ENCODE measurements around the gene COPA.
"Not testable (repeated sequence)": the region's sequence is repeated elsewhere in the genome, so short reads cannot be mapped to it uniquely, and the experiment has no call there.

Gene COPA

DNA sequence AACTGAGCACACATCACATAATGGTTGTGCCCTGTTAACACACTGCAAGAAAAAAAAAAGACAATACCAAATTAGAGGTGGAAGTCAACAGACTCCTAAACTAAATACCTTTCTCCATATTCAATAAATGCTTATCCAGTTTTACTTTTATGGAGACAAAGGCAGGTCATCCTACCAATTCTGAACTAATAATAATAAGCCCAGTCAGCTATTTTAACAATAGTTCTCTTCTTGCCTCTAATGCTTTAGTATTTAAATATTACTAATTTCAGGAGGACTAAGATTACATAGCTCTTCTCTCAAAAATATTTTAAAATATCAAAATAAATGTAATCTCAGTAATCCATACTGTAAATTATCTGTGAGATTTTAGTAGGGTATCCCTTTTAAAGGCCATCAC lies 10.5 kb downstream of the COPA start:
- in situ Hi-C loops (cut with MboI; ENCODE audit: low sequenced_read_pairs) = no loop called here

DNA sequence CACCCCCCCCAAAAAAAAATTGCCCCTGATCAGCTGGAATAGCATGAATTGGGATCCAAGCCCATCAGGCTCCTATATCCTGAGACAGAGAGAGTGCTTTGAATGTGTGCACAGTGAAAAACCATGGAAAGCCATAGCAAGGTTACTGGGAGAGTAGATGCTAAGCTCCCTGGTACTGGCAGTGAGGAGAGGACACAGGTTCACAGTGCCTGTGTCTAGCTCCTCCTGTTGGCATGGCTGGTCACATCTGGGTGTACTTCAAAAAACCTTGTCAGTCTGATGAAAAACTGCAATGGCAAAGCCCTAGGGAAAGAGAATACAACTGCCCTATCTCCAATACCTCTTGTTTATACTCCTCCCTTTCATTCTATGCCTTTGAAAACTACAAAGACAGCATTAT lies 12.9 kb downstream of the COPA start:
- in situ Hi-C loops (cut with MboI; ENCODE audit: low sequenced_read_pairs) = no loop called here

- in situ Hi-C loops (cut with MboI; ENCODE audit: low sequenced_read_pairs) = no loop called here
These were observed 14.9 kb downstream of the COPA start for GRCh38 chr1:160328184-160328583.

- in situ Hi-C loops (cut with MboI; ENCODE audit: low sequenced_read_pairs) = no loop called here
These were observed 16.6 kb downstream of the COPA start for GRCh38 chr1:160326418-160326817.

- in situ Hi-C loops (cut with MboI; ENCODE audit: low sequenced_read_pairs) = no loop called here
These were observed 17.8 kb downstream of the COPA start for GRCh38 chr1:160325252-160325651.

DNA sequence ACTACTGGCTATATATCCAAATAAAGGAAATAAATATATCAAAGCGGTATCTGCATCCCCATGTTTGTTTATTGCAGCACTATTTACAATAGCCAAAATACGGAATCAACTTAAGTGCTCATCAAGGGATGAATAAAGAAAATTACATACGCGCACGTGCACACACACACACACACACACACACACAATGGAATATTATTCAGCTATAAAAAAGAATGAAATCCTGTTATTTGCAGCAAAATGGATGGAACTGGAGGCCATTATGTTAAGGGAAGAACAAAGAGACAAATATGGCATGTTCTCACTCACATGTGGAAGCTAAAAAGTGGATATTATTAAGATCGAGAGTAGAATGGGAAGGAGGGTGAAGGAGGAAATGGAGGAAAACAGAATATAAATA lies 20.2 kb downstream of the COPA start:
- in situ Hi-C loops (cut with MboI; ENCODE audit: low sequenced_read_pairs) = no loop called here

DNA sequence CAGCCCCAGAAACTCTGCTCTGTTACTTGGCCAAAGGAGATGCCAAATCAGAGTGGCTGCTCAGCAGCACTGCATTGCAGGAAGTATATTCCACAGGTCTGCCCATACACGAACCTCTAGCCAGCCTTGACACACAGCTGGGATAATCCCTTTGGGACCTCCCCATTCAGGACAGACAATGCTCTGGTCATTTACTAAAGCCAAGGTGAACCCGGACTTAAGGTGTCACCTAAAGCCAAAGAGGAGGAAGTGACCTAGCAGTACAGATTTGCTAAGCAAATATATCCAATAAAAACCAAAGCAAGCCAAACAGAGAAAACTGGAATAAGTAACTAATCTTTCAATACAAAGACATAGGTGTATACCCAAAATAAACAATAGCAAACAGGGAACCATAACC lies 27.7 kb downstream of the COPA start:
- in situ Hi-C loops (cut with MboI; ENCODE audit: low sequenced_read_pairs) = no loop called here

DNA sequence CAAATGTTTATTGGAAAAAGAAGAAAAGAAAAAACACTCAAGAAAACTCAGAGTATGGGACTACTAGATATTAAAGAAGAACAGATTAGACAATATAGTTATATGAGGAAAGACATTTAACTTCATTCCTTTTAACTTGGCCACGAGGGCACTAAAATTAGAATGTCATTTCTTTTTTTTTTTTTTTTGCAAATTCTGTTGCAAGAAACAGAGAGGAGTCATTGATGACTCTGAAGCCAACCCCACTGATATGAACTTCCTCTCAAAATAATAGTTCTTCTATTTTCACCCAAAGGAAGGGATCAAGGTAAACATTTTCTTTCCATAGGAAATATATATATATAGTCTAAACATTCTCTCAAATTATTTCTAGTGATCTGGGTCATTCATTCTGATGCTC lies 33.5 kb downstream of the COPA start:
- in situ Hi-C loops (cut with MboI; ENCODE audit: low sequenced_read_pairs) = no loop called here

GRCh38 chr1:160309185-160309557 lies 33.9 kb downstream of the COPA start:
- in situ Hi-C loops (cut with MboI; ENCODE audit: low sequenced_read_pairs) = no loop called here

DNA sequence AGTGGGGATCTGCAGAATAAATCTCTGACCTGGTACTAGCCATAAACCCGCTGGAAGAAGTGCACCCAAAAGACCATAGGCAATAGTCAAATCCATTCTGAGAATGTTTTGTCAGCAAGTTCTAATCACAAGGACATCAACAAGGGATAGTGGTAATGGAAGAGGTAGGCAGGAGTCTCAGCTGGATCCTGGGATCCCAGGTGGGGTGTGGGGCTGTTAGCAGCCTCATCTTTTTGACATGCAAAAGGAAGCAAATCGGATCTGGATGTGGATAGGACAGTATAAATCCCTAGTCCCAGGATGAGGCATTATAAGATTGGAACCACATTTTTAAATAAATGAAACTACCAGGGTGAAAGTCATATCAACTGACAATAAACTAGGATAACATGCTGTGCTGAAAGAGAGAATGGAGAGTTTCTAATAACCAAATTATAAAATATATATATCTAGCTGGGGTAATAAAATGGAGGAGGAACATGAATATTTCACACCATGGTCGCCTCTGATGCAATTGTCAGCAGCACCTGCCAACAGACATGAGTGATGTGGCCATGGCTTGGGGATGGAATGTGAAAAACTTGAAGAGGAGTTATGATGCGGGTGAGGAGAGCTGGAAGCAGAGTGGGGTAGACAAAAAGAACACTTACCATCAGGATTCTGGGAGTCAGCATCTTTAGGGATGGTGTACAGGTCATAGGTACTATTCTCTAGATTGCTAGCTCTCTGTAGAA lies 34.4 kb downstream of the COPA start:
- in situ Hi-C loops (cut with MboI; ENCODE audit: low sequenced_read_pairs) = no loop called here

DNA sequence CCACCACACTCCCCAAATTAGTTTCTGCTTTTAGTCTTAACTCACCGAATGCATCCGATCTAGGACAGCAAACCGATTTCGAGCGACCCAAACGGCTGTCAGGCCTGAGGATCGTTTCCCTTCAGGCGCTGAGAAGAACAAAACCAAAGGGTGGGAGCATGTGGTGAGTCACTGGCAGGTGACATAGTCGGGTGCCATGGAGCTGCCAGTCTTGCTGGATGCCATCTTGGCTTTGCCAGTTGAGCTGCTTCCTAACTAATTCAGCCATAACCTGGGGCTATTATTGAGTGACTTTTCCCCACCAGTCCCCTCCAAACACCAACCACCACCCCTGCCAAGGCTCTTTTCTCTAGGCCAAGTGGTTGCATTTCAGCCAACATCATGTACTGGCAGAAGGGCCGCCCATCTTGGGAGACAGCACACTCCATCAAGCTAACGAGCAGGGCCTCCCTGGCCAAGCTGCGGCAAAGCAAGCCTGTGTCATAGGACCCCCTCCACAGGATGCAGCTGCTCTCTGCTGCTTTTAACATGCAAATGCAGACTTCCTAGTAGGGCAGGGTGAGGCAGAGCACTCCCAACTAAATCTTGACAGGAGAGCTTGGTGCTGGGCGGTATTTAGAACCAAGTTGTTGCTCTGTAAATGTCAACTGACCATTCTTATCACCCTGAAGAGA lies 35.8 kb downstream of the COPA start:
- in situ Hi-C loops (cut with MboI; ENCODE audit: low sequenced_read_pairs) = no loop called here

DNA sequence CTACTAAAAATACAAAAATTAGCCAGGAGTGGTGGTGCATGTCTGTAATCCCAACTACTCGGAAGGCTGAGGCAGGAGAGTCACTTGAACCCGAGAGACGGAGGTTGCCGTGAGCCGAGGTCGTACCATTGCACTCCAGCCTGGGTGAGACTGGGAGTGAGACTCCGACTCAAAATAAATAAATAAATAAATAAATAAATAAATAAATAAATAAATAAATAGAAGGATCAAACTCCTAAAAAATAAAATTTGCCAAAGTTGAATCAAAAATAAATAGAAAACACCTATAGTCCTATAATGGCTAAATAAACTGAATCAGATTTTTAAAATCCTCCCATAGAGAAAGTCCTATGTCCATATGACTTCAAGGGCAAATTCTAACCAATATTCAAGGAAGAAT lies 42.9 kb downstream of the COPA start:
- in situ Hi-C loops (cut with MboI; ENCODE audit: low sequenced_read_pairs) = no loop called here

- in situ Hi-C loops (cut with MboI; ENCODE audit: low sequenced_read_pairs) = no loop called here
These were observed 47.0 kb downstream of the COPA start for GRCh38 chr1:160296036-160296435.

GRCh38 chr1:160293020-160293968 lies 49.8 kb downstream of the COPA start:
- in situ Hi-C loops (cut with MboI; ENCODE audit: low sequenced_read_pairs) = no loop called here

DNA sequence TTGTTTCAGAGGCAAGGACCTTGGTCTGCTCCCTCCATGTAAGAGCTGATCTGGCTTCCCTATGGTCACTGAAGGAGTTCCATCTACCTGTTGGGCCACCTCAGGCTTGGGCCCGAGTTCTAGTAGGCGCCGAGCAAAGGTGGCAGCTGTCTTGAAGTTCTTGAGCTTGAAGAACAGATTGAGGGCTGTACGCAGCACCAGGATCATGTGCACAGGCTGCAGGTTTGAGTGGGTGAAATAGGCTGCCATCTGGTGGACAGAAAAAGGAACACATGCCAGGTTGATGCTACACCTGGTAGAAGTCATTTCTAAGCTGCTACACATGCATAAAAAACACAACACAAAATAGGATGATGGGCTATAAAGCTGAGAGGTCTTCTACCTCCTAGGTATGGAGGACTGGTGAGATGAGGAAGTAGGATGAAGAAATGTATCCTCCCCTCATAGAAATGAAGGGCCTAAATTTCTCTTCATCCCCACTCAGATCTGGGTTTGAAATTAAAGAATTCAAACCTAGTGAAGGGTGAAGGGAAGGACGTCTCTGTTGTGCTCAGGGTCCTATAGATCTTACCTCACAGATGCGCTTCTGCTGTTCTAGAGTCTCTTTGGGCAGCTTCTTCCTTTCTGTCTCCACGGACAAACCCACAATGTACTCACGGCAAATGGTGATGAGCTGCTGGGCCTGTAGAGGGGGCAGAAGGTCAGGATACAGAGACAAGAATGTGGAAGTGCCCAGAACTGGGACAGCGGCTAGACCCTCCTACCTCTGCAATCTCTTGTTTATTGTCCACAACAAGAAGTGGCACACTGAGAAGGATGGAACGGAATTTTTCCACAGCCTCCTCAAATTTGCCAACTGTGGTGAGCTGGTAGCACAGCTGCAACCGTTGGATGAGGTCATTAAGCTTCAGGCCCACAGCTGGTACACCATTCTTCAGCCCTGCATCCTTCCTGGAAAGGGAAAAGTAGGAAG lies 51.5 kb downstream of the COPA start:
- in situ Hi-C loops (cut with MboI; ENCODE audit: low sequenced_read_pairs) = no loop called here

- in situ Hi-C loops (cut with MboI; ENCODE audit: low sequenced_read_pairs) = not testable (repeated sequence)
These were observed 55.3 kb downstream of the COPA start for GRCh38 chr1:160287769-160288168.

GRCh38 chr1:160285506-160285905 lies 57.5 kb downstream of the COPA start:
- in situ Hi-C loops (cut with MboI; ENCODE audit: low sequenced_read_pairs) = no loop called here

DNA sequence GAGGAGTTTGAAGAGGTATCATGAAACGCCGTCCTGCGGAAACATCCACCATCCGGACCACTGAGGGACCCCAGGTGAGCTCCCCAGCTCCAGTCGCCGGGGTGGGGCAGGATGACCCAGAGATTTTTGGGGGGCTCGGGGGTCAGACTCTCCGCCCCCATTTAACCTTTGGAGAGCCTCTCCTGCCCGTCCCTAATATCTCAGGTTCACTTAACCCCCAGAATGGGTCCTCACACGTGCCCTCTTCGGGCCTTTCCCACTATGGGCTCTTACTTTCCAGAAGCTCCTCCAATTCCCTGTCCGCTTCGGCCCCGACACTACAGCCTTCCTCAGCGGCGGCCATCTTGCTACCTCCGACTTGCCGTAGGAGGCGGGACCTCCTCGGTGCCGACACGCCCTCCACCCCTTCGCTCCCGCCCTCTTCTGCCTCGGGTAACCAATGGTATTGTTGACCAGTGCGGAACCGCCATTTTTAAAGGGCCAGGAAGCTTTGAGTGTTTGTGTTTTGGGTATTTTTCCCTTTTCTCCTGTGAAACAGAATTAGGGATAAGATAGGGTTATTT lies 58.2 kb downstream of the COPA start, which contains the start of gene PEX19:
TSS of gene PEX19 (minus strand) at position 352 of the 563 bp plus-strand sequence. CDS start at position 343, 9 bp downstream.
- in situ Hi-C loops (cut with MboI; ENCODE audit: low sequenced_read_pairs) = no loop called here

GRCh38 chr1:160284220-160284781 lies 58.7 kb downstream of the COPA start:
- in situ Hi-C loops (cut with MboI; ENCODE audit: low sequenced_read_pairs) = no loop called here

DNA sequence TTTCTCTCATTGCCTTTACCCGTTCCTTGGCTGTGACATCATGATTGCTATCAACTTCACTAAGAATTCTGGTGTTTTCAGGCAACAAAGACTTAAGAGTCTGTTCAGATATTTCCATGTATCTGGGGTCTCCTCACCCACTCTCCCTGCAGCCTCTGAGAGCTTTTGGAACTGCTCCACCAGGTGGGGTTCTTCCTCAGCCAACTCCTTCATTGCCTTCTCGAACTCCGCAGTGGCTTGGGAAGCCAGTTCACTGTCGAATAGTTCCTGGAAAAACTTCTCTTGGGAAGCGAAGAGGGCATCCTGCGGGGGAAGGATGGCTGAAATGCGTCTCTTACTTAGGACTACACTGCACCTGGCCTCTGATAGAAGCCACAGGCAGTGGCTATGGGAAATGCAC lies 60.2 kb downstream of the COPA start:
- in situ Hi-C loops (cut with MboI; ENCODE audit: low sequenced_read_pairs) = no loop called here
